ENCODE measurements around the gene C6orf89. TPM values are rescaled to one million over a fixed set of nuclear protein-coding genes. Genes with fewer than 3 reads are reported as not detected.

The C6orf89 gene
- total RNA-seq, 1 donor from 2014 or later = 54.7 TPM

- H3K4me3 ChIP-seq = peak overlapping the region; percentile 85
- intact Hi-C loops (cut with DNase I) = no loop called here
- ATAC-seq = no peak
- H3K27ac ChIP-seq = peak overlapping the region; percentile 93
- TF ChIP-seq, protein P1, sequence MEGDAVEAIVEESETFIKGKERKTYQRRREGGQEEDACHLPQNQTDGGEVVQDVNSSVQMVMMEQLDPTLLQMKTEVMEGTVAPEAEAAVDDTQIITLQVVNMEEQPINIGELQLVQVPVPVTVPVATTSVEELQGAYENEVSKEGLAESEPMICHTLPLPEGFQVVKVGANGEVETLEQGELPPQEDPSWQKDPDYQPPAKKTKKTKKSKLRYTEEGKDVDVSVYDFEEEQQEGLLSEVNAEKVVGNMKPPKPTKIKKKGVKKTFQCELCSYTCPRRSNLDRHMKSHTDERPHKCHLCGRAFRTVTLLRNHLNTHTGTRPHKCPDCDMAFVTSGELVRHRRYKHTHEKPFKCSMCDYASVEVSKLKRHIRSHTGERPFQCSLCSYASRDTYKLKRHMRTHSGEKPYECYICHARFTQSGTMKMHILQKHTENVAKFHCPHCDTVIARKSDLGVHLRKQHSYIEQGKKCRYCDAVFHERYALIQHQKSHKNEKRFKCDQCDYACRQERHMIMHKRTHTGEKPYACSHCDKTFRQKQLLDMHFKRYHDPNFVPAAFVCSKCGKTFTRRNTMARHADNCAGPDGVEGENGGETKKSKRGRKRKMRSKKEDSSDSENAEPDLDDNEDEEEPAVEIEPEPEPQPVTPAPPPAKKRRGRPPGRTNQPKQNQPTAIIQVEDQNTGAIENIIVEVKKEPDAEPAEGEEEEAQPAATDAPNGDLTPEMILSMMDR (IDR thresholded peaks at IDR 0.05) = no peak
- peaks cover 16% of the 10 kb centered on the region for H3K4me1 ChIP-seq
- peaks cover 7% of the 10 kb centered on the region for H3K27me3 ChIP-seq (ENCODE audit: low read depth)
- DNase-seq = no peak
- peaks cover 3% of the 10 kb centered on the region for H3K36me3 ChIP-seq
- H3K9me3 ChIP-seq = no peaks in the 10 kb centered on the region
Measured at GRCh38 chr6:36875250-36875633, 10.5 kb upstream of the C6orf89 start.

DNA sequence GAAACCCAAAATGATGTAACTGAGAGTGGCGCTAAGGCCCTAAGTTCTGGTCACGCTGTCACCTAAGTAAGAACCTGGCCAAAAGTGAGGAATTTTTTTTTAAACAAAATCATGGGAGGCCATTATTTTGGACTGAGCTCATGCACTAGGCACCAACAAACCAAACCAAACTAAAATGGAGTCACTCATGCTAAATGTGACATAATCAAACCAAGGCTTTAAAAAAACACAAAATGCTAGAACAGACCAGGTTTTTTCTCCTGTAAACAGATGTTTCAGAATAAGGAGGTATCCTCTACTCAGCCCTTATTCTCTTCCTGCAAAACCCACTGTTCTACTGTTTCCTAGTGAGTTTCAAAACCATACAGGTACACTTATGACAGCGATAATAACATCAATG is 1.1 kb upstream of the C6orf89 start:
- DNase-seq (no peak), ATAC-seq (no peak)
- no peaks in the 10 kb centered on the region for H3K27me3 ChIP-seq (ENCODE audit: low read depth)
- peaks cover 24% of the 10 kb centered on the region for H3K4me1 ChIP-seq
- H3K36me3 ChIP-seq = no peaks in the 10 kb centered on the region
- no peaks in the 10 kb centered on the region for H3K9me3 ChIP-seq
- no peak overlapping the region for H3K4me3 ChIP-seq
- intact Hi-C loops (cut with DNase I) = loop anchor here (10.0 kb wide), 1 partner anchor 320 kb away; no protein-coding TSS in a partner anchor
- no peak overlapping the region for H3K27ac ChIP-seq
- TF ChIP-seq, protein P1 (IDR thresholded peaks at IDR 0.05) = no peak

DNA sequence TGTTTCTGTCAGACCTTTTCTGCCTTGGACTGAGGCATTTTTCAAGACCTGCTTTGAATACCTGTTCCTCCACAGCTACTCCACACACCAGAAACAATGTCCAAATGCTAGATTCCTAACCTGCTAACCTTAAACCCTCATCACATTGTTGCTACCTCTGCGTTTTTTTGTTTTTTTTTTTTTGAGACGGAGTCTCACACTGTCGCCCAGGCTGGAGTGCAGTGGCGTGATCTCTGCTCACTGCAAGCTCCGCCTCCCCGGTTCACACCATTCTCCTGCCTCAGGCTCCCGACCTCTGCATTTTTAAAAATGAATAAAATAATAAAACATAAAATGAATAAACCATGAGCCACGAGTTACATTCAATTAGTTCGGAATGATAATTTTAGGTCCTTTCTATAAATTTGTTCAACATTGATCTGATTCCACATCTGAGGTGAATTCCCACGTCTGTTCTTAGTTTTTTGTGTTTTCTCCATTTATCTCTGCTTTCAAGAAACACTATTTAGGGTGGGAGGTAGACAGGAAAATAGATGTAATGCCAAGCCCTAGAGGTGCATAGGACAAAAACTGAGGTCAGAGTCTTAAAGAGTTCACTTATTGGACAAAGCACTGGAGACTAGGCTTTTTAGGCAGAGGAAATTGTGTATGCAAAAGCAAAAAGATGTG is 1.3 kb downstream of the C6orf89 start:
- intact Hi-C loops (cut with DNase I) = loop anchor here (10.0 kb wide), 1 partner anchor 318 kb away; no protein-coding TSS in a partner anchor
- TF ChIP-seq, protein P1 (IDR thresholded peaks at IDR 0.05) = no peak
- H3K9me3 ChIP-seq = no peaks in the 10 kb centered on the region
- H3K27me3 ChIP-seq (ENCODE audit: low read depth) = no peaks in the 10 kb centered on the region
- H3K36me3 ChIP-seq = peaks cover 2% of the 10 kb centered on the region
- H3K27ac ChIP-seq = no peak overlapping the region
- ATAC-seq = no peak
- H3K4me1 ChIP-seq = peaks cover 24% of the 10 kb centered on the region
- H3K4me3 ChIP-seq = peak overlapping the region; percentile 79
- DNase-seq = no peak

GRCh38 chr6:36888115-36888643 is 2.4 kb downstream of the C6orf89 start:
- H3K27me3 ChIP-seq (ENCODE audit: low read depth) = no peaks in the 10 kb centered on the region
- ATAC-seq (no peak), DNase-seq (no peak)
- TF ChIP-seq, protein P1 (IDR thresholded peaks at IDR 0.05) = no peak
- peaks cover 24% of the 10 kb centered on the region for H3K4me1 ChIP-seq
- H3K4me3 ChIP-seq = no peak overlapping the region
- intact Hi-C loops (cut with DNase I) = loop anchor here (10.0 kb wide), 1 partner anchor 317 kb away; no protein-coding TSS in a partner anchor
- H3K36me3 ChIP-seq = peaks cover 10% of the 10 kb centered on the region
- no peaks in the 10 kb centered on the region for H3K9me3 ChIP-seq
- no peak overlapping the region for H3K27ac ChIP-seq

DNA sequence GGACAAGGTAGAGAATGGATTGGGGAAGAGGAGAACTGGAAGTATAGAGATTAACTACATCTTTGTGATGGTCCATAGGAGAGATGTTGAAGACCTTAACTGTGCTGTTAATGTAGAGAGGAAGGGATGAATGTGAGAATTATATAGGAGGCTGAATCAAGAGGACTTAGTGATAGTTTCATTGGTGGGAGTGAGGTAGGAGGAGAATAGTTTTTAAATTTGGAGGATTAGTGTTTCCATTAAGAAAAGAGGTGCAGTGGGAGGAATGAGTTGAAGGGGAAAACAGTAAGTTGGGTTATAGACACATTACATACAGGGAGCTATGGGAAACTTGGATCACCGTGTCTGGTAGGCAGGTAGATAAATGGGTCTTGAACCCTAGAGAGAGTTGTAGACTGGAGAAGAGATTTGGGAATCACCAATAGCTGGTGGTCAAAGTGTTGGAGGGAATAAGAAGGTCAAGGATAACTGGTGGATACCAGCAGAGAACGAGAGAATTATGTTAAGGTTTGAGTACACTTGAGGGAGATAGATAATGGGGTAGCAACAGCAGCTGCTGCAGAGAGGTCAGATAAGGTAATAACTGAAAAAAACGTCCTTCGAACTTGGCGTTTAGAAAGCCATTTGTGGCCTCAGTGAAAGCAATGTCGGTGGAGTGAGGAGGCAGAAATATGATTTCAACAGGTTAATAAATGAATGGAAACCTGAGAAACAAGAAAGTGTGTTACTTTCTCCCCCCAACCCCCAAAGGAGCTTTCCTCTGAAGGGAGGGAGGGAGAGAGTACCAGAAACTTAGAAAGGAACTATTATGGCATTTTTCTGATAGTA is 3.1 kb downstream of the C6orf89 start:
- no peak for ATAC-seq
- H3K4me1 ChIP-seq = peaks cover 24% of the 10 kb centered on the region
- intact Hi-C loops (cut with DNase I) = loop anchor here (10.0 kb wide), 1 partner anchor 316 kb away; no protein-coding TSS in a partner anchor
- H3K4me3 ChIP-seq = no peak overlapping the region
- H3K27me3 ChIP-seq (ENCODE audit: low read depth) = no peaks in the 10 kb centered on the region
- H3K27ac ChIP-seq = no peak overlapping the region
- TF ChIP-seq, protein P1 (IDR thresholded peaks at IDR 0.05) = no peak
- no peak for DNase-seq
- H3K36me3 ChIP-seq = peaks cover 15% of the 10 kb centered on the region
- no peaks in the 10 kb centered on the region for H3K9me3 ChIP-seq
